ENCODE data around the gene HTR6.
"Not testable (repeated sequence)": the region's sequence is repeated elsewhere in the genome, so short reads cannot be mapped to it uniquely, and the experiment has no call there.

HTR6 gene

DNA sequence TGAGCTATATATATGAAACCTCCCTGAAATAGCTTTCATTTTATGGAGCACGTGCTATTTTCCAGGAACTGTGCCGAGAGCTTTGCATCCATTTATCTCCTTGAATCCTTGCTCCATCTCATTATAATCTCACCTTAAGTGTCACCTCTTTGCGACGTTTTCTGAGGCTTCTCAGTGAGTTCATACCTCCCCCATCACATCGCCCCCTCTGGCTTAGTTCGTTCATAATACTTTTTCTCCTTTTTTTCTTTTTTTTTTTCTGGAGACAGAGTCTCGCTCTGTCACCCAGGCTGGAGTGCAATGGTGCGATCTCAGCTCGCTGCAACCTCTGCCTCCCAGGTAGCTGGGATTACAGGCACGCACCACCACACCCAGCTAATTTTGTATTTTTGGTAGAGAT, 25.4 kb upstream of the HTR6 start:
- DNase-seq (ENCODE audit: low read depth in 2 of 2), result not testable (repeated sequence)

DNA sequence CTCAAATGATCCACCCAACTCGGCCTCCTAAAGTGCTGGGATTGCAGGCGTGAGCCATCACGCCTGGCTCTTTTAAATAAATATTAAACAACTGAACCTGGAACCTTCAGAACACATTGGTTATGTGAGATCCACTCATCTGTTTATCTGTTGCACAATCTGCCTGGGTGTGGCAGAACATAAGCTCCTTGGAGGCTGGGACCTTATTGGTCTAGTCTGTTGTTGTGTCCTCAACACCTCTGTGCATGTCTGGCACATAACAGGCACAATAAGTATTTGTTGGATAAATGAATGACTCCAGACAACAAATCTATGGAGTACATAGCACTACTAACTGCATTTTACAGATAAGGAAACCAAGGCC, 24.7 kb upstream of the HTR6 start:
- no peak for DNase-seq (ENCODE audit: low read depth in 2 of 2)

DNA sequence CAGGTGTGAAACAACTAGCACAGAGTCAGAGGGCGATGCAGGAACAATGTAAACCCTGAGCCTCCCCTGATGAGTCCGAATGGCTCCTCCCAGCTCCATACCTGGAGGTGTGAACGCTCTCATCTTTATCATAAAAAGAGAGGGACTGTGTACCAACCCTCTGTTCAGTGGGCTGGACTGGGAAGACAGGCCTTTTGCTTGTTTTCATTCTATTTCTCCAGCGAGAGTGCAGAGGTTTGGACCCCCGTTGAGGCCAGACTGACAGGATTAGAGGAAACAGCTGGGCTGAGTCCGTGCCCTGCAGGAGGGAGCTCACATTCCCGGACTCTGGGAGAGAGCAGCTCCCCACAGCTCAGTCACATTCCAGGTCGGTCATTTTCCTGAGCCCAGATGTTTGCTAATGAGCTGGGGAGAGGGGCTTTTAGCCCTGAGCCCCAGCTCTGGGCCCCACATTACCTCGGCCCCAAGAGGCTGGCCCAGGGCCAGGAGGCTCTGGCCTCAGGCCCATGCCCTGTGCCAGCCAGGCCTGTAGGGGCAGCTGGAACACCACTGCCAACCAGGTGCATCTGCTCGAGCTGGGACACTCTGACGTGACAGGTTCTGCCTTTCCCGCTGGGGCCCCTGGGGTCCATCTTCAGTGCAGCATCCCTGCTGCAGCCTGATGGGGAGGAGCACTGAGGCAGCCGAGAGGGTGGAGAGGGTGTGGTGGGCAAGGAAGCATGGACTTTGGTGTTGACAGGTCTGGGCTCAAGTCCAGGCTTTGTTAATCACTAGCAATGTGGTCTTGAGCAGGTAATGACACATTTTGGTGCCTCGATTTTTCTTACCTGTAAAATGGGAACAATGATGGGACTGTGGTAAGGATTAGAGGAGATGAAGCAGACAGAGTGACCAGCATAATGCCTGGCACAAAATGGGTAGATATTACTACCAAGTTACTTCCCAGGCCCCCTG, 24.0 kb upstream of the HTR6 start:
- DNase-seq (ENCODE audit: low read depth in 2 of 2), result no peak

DNA sequence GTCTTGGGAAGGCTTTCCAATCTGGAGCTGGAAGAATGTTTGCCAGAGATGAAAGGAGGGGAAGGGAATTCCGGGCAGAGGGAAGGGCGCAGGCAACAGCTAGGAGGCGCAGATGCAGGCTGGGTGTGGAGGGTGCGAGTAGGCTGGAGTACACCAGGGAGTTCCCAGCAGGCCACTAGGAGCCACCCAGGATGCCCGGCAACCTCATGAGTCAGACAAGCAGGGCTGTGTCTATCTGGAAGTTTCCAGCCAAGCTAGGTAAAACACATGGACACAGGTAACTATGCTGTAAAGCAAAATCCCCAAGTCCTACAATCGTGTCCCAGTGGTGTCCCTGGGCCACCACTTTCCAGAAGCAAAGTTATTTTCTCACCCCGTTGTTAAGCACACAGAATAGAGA, 21.6 kb upstream of the HTR6 start:
- no peak for DNase-seq (ENCODE audit: low read depth in 2 of 2)

DNA sequence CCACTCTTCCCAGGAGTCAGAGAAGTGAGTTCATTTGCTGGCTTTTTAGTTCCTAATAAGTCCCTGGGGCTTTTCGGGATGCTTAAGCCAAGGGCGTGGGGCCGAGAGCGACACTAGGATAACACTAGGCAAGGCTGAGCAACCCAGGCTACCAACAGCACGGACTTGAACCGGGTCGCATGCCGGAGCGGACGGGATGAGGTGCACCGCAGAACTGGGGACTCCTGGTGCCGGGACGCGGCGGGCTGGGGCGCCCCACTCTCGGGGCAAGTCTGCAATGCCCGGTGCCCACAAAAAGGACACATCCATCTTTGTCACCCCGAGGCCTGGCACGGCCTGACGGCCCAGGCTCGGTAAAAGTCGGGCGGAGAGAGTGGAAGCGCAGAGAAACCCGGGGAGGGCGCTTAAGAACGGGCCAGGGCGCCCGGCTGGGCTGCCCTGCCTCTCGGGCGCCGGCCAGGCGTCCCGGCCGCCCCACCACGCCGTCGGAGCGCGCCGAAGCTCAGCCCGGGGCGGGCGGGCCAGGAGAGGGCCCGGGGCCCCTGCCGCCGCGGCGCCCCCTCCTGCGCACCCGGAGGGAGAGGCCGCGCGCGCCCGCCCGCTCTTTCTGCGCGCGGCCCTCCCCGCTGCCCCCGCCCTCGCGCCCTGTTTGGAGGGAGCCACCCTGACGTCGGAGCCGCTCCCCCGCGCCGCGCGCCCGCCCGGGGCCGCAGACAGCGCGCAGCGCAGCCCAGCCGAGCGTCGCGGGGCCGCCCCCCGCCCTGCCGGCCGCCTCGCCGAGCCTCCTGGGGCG, 20.9 kb upstream of the HTR6 start, which contains the start of gene NBL1:
Gene NBL1 (plus strand): TSS at position 710 of the 793 bp plus-strand sequence. CDS start 10,720 bp downstream, outside the sequence.
- peak; percentile 58 to 62 for DNase-seq (ENCODE audit: low read depth in 2 of 2)

DNA sequence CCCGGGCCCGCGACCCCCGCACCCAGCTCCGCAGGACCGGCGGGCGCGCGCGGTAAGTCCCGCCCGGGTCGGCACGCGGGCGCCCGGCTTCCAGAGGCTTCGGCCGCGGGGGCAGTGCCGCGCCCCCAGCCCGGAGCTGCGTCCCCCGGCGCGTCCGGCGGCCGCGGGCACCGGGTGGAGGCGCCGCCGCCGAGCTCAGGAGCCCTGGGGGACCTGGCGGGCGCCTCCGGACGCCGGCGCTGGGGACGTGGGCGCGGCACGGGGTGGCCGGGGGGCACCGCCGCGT, 20.3 kb upstream of the HTR6 start:
- DNase-seq (ENCODE audit: low read depth in 2 of 2), result no peak

DNA sequence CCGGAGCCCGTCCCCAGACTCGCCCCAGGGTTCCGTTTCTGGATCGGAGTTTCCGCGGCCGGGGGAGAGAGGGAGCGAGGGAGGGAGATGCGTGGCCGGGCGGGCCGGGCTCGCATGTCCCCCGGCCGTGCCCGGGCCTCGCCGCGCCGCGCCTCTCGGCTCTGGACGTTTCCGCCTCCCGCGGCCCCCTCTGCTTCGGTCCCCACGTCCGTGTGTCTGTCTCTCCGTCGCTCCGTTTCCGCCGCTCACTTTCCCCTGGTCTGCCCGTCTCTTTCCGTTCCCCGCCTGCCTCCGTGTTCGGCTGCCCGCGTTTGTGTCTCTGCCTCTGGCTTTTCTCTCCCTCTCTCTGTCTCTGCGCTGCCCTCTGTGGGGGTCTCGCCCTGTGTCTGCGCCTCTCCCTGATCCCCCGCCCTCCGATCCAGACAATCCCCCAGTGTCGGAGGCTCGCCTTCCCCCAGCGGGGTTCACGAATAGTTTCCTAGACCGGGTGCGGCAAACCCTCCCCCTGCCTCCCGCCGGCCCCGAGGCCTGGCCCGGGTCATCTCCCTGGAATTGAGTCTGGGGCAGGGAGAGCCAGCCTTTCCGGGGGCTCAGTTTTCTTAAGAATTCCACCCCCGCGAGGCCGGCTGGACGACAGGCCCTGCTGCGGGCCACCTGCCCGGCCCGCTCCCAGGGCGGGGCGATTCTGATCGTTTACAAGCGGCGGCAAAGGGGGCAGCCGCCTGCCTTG, 19.8 kb upstream of the HTR6 start:
- no peak for DNase-seq (ENCODE audit: low read depth in 2 of 2)

DNA sequence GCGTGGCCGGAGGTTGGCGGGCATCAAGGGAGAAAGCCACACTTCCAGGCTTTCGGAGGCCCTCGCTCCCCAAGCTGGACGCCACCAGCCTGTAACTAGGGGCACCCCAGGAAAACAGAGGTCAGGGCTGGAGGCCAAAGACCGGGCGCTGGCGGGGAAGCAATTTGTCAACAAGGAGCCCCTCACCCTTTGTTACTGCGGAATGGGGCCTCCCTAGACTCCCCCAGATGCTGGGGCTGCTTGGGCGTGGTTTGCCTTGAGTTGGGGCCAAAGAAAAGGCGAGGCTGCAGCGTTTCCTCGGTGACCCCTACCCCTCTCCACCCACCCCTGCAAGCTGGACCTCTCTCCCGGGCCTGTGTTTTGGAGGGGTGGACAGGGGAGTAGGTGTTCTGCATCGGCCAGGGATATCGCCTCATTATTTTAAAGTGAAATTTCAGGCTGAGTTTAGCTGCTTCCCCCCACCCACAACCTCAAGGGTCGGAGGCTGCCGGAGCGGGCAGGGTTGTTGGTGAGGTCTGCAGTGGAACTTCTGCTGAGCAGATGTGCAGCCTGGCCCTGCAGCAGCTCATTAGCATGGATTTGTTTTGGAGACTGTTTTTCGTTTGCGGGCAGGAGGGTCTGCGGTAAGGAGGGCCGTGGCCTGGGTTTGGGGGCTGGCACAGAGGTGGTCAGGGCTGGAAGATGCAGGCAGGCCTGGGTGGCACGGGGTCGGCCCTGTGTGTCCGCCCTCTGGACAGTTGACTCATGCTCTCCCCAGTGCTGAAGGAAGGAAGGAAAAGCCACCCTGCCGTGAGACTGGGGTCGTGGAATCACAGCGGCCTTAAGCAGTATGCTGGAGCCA, 19.0 kb upstream of the HTR6 start:
- DNase-seq (ENCODE audit: low read depth in 2 of 2), result no peak

DNA sequence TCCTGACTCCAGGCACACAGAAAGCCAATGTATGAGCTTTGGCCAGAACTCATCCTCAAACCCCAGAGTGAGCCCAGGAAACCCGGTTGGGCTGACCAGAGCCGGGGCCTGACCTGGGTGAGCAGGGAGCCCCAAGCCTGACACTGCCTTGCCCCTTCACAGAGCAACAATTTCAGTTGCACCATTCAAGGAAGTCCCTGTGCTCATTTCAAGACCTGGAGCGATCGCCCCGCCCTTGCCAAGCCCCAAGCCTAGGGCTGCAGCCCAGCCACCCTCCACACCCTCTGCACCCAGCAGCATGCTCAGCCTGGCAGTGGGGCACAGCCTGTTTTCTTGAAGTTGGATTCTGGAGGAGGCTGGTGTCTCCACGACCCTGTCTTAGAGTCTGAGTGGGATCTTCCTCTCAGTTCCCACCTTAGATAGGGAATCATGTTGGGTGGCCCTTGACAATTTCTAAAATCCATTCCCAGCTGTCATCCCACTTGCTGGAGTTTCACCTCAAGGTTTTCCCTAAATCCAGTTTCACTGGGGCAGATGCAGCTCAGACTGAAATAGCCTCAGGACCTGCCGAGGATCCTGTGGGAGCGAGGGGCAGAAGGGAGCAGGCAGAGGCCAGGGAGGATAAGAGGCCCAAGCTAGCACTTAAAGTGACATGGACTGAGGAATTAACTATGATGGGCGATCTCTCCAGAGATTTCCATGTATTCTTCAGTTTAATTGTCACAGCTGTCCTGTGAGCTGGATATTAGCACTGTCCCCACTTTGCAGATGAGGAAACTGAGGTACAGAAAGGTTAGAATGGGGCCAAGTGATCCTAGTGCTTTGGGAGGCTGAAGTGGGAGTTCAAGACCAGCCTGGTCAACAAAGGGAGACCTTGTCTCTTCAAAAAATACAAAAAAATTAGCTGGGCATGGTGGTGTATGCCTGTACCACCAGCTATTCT, 18.0 kb upstream of the HTR6 start:
- no peak for DNase-seq (ENCODE audit: low read depth in 2 of 2)

DNA sequence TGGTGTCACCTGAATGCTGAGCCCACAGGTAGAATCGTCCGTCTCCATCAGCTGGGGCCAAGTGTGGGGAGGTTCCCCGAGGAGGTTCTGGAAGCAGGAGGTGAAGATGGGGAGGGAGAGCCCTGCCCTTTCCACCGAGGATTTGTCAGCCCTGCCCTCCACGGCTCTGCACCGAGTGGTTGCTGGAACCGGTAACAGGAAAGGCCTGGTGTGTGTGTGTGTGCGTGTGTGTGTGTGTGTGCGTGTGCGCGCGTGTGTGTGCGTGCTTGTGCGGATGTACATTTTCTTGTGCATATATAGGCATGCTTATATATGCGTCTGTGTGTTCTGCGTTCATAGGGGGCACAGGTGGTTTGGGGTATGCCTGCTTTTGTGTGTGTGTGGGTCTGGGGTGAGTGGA, 17.0 kb upstream of the HTR6 start:
- DNase-seq (ENCODE audit: low read depth in 2 of 2), result no peak

DNA sequence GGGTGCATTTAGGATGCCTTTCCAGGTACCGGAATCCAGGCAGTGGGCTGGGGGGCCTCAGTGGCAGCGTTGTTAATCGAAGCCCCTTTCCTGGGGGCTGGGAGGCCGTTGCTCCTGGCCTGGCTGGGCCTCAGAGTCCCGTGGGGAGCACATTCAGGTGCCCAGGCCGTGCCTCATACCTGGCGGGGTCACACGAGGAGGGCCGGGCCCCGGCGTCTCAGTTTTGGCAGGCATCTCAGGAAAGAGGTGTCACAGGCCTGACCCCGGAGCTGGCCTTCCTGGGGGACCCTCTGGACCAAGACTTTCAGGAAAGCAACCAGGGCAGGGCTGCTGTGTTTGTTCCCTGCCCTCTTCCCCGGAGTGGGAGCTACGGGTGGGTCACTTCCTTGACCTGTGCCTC, 16.4 kb upstream of the HTR6 start:
- no peak for DNase-seq (ENCODE audit: low read depth in 2 of 2)

DNA sequence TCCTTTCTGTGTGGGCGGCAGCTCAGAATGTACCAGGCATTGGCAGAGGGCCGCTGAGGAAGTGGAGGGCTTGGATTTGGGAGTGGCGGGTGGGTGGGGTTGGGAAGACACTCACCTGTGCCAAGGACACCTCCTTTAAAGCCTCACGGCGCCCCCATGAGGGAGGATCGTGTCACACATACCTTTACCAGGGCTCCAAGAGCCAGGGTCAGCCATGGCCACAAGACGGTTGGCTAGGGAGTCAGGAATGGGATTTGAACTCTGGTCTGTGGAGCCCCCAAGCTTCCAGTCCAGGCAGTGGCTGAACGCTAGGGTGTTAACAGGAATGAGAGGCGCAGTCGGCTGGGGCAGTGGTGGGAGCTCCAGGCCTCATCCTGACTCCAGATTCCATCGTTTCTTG, 16.0 kb upstream of the HTR6 start:
- no peak for DNase-seq (ENCODE audit: low read depth in 2 of 2)

DNA sequence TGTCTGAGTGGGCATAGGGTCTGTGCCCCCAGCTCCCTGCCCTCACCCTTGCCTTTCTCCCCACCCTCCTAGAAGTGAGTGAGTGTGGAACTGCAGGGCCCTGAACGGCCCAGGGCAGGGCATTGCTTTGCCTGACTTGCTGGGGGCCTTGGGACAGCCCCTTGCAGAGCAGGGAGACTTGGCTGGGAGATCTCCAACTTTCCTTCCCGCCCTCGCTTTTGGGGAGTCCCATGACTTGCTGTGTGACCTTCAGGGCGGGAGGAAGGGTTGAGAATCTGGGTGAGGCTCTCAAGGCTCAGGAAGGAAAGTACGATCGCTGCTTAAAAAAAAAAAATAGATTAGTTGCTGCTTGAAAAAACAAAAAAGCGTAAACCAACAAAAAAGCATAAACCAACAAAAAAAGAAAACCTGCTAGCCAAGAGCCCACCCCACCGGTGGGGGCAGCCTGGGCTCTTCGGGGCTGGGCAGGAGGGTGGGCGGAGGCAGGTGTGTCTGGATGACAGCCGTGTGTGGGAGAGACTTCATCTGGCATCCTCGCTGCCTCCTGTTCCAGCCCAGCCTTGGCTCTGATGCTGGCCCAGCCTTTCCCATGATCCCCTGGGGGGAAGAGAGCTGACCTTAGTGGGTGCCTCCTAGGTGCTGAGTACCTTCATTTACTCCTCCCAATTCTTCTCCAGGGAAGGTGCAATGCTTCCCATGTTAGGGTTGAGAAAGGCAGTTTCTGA, 14.1 kb upstream of the HTR6 start:
- DNase-seq (ENCODE audit: low read depth in 2 of 2), result no peak

DNA sequence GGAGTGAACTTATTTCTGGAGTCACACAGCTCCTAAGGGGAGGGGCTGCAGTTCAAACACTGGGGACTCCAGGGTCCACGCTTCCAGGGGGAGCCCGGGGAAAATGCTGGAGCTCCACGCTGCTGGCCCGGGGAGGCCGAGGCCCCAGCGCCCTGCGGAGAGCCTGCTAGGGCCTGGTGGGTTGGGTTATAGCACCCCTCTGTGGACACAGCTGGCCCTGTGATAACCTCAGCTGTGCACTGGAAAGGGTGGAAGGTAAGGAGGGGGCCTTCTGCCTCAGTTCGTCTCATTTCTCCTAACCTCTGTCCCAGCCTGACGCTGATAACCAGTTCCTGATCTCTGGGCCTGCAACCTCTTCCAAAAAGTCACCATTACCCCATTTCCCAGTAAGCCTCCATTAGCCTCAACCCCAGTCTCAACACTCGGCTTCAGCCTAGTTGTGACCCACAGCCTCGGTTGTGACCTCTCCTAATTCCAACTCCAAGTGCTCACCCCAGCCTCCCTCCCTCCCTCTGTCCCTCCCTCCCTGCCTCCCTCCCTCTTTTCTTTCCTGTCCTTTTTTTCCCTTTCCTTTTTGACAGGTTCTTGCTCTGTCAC, 13.4 kb upstream of the HTR6 start:
- DNase-seq (ENCODE audit: low read depth in 2 of 2), result no peak

DNA sequence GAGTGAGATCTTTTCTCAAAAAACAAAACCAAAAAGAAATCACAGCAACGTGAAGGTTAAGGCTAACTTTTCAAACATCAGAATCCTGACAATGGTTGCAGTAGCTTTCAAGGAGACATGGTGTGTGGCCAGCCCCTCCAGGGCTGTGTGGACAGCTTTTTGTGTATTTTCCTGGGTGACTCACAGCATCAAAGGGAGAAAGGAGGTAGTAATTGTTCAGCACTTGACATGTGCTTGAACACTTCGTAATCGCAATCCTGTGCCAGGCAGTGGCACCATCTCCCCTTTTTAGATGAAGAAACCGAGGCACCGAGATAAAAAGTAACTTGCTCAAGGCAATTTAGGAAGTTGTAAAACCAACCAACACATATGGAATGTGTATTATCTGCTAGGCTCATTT, 10.3 kb upstream of the HTR6 start:
- no peak for DNase-seq (ENCODE audit: low read depth in 2 of 2)

DNA sequence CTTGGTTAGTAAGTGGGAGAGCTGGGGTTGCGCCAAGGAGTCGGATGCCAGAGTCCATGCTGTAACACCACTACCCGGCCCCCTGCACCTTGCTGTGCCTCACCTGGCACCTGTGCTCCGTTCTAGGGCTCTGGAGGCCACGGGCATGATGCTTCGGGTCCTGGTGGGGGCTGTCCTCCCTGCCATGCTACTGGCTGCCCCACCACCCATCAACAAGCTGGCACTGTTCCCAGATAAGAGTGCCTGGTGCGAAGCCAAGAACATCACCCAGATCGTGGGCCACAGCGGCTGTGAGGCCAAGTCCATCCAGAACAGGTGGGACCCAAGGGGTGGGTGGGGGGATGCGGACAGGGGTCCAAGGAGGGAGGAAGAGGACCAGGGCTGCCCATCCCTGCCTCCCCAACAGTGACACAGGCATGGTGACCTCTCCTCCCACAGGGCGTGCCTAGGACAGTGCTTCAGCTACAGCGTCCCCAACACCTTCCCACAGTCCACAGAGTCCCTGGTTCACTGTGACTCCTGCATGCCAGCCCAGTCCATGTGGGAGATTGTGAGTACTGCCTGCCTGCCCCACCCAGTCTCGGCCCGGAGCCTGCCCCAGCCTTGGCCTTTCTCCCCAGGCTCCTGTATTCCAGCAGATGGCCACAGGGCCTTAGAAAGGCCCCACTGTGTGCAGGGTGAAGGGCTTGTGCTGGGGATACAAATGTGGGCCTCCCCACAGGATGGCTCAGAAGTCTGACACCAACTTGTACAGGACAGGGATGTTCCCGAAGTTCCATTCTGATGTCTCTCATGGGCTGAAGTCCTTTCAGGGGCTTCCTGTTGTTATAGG, 9.6 kb upstream of the HTR6 start:
- no peak for DNase-seq (ENCODE audit: low read depth in 2 of 2)

DNA sequence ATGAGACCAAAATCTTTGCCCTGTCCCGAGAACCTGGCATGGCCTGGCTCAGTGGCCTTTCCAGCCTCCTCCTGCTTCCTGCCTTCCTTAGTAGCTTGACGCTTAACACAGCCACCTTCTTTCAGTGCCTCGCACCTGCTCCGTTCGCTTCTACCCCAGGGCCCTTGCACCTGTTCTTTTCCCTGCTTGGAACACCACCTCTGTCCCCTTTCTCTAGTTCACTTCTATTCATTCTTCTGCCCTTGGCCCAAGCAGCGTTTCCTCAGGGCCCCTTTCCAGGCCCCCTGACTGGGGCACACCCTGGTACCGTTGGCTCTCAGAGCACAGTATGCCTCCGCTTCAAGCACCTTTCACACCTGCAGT, 9.0 kb upstream of the HTR6 start:
- no peak for DNase-seq (ENCODE audit: low read depth in 2 of 2)

DNA sequence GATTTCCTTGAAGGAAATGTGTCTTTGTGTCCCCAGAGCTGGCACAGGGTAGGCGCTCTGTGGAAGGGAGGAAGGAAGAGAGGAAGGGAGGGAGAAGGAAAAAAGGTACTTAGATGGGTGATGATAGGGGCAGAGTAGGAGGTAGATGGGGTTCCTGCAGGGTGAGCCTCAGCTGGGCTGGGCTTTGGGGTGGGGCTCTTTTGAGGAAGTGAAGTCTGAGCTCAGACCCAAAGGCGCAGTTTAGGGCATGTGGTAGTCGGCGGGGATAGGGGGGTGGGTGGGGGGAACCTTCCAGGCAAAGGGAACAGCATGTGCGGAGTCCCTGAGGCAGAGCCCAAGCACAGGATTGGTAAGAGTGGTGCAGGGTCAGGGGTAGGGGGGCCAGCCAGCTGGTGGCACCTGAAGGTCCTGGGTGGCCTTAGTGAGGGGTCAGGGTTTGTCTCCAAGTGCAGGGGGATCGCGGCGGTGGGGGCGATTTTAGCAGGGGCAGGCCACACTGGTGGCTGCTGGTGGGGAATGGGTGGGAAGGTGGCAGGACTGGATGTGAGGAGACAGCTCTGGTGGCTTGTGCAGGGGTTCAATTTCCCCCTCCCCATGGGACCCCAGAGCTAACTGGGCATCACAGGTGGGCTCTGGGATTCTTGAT, 8.4 kb upstream of the HTR6 start:
- no peak for DNase-seq (ENCODE audit: low read depth in 2 of 2)
